Adrenal gland (tissue), 5 donors: ENCODE results near the gene CALML5.

Experiments used
- CTCF ChIP-seq, 6 experiments: fragments of 450-650 bp in 4 of 6; fragments of 200-600 bp in 2 of 6; sonication (generic) in 1 of 6; IDR thresholded peaks; 1 replicate in 5 of 6; 2 replicates in 1 of 6; pipeline versions ENCODE4 v1.5.1 to v1.8.0; 2016 to 2021; ENCODE audit warnings: antibody characterized with exemption in 6 of 6, mild to moderate bottlenecking in 2 of 6, moderate library complexity in 1 of 6
- POLR2A ChIP-seq, 2 donors: fragments of 450-650 bp; IDR thresholded peaks; one replicate each; pipeline ENCODE4 v1.6.1; 2017; ENCODE audit warnings: antibody characterized with exemption in 2 of 2, mild to moderate bottlenecking in 2 of 2, moderate library complexity in 1 of 2
- donor health status: DM: no; HTN: no; CAD: no.

GRCh38 chr10:5542100-5542499 lies 42.7 kb upstream of the CALML5 start:
- TF ChIP-seq CTCF (IDR thresholded peaks at IDR 0.05): no peak
- TF ChIP-seq POLR2A (IDR thresholded peaks at IDR 0.05): no peak
